ENCODE measurements around the gene ZNF524.

The ZNF524 gene

GRCh38 chr19:55652311-55653128, 52.4 kb downstream of the ZNF524 start:
- in situ Hi-C loops (cut with MboI; ENCODE audit: low pct_unique_long_range_greater_than_20kb, low sequenced_read_pairs, unreplicated experiment) = no loop called here
- TF ChIP-seq CTCF (IDR thresholded peaks at IDR 0.05; ENCODE audit: extremely low read depth, insufficient read depth, missing control alignments) = no peak
- no peak for DNase-seq (ENCODE audit: low spot score)

Data from GM13977 (cell line).